Sigmoid colon (tissue), 4 donors: Measurements from ENCODE around the gene CRACR2B.

Experiments used
- POLR2A ChIP-seq, 2 donors: fragments of 450-650 bp; IDR thresholded peaks; one replicate each; pipeline ENCODE4 v1.6.1; 2016; ENCODE audit warnings: antibody characterized with exemption in 2 of 2, mild to moderate bottlenecking in 2 of 2, moderate library complexity in 2 of 2
- POLR2AphosphoS5 ChIP-seq, 4 donors: sonication (generic); formaldehyde crosslinking; IDR thresholded peaks; one replicate each; pipeline ENCODE4 v1.6.1; 2017; ENCODE audit warnings: antibody characterized with exemption in 4 of 4
- TF ChIP-seq, protein P1 (sequence below), 4 experiments: fragments of 450-650 bp in 3 of 4; fragments of 200-600 bp in 1 of 4; IDR thresholded peaks; one replicate each; pipeline ENCODE4 v1.5.1; 2016 to 2019; ENCODE audit warnings: antibody characterized with exemption in 4 of 4, mild to moderate bottlenecking in 3 of 4, moderate library complexity in 2 of 4

GRCh38 chr11:815675-816432 lies 11.9 kb upstream of the CRACR2B start:
- TF ChIP-seq, protein P1, sequence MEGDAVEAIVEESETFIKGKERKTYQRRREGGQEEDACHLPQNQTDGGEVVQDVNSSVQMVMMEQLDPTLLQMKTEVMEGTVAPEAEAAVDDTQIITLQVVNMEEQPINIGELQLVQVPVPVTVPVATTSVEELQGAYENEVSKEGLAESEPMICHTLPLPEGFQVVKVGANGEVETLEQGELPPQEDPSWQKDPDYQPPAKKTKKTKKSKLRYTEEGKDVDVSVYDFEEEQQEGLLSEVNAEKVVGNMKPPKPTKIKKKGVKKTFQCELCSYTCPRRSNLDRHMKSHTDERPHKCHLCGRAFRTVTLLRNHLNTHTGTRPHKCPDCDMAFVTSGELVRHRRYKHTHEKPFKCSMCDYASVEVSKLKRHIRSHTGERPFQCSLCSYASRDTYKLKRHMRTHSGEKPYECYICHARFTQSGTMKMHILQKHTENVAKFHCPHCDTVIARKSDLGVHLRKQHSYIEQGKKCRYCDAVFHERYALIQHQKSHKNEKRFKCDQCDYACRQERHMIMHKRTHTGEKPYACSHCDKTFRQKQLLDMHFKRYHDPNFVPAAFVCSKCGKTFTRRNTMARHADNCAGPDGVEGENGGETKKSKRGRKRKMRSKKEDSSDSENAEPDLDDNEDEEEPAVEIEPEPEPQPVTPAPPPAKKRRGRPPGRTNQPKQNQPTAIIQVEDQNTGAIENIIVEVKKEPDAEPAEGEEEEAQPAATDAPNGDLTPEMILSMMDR (IDR thresholded peaks at IDR 0.05): no peak
- TF ChIP-seq POLR2A (IDR thresholded peaks at IDR 0.05): no peak
- TF ChIP-seq POLR2AphosphoS5 (IDR thresholded peaks at IDR 0.05): no peak
